SU-DHL-6 (cell line): ENCODE data around the gene CTNNA2.

ENCODE experiments used
- H2AFZ ChIP-seq: fragments of 200-600 bp; sonication (generic); 2 replicates; pipeline ENCODE4 v1.6.1; 2014; ENCODE audit warnings: low read depth, mild to moderate bottlenecking, moderate library complexity, mixed read lengths, antibody characterized with exemption, low read length; ENCODE audit not compliant: severe bottlenecking
- H3F3A ChIP-seq: fragments of 200-600 bp; shearing (Covaris generic); 2 replicates; pipeline ENCODE4 v1.6.0; 2016; ENCODE audit warnings: antibody characterized with exemption, mild to moderate bottlenecking; ENCODE audit not compliant: insufficient read depth
- H3K27ac ChIP-seq: fragments of 200-600 bp; sonication (generic); 2 replicates; pipeline ENCODE4 v1.5.1; 2016; ENCODE audit warnings: low read depth, mild to moderate bottlenecking, low read length, moderate library complexity, mixed read lengths
- H3K27me3 ChIP-seq: fragments of 200-600 bp; sonication (generic), shearing (Covaris generic); 2 replicates; pipeline ENCODE4 v1.6.0; 2014; ENCODE audit warnings: mild to moderate bottlenecking, low read length
- H3K36me3 ChIP-seq: fragments of 200-600 bp; sonication (generic); 2 replicates; pipeline ENCODE4 v1.6.1; 2014; ENCODE audit warnings: mild to moderate bottlenecking, low read length, mixed read lengths
- H3K4me2 ChIP-seq: fragments of 300-600, 200-600 bp; shearing (Covaris generic), sonication (generic); 2 replicates; pipeline ENCODE4 v1.6.0; 2014; ENCODE audit warnings: low read length, low read depth, mild to moderate bottlenecking; ENCODE audit not compliant: poor library complexity, severe bottlenecking
- H3K4me3 ChIP-seq: fragments of 200-600 bp; sonication (generic); 2 replicates; pipeline ENCODE4 v1.5.1; 2014; ENCODE audit warnings: antibody characterized with exemption, low read length, mild to moderate bottlenecking, mixed read lengths; ENCODE audit not compliant: insufficient read depth, poor library complexity, severe bottlenecking
- H3K79me2 ChIP-seq: fragments of 200-600 bp; sonication (generic); 2 replicates; pipeline ENCODE4 v1.6.1; 2014; ENCODE audit warnings: mild to moderate bottlenecking, low read length, moderate library complexity; ENCODE audit not compliant: insufficient read depth
- H3K9ac ChIP-seq: fragments of 200-600 bp; sonication (generic); 2 replicates; pipeline ENCODE4 v1.7.0; 2014; ENCODE audit warnings: mild to moderate bottlenecking, low read length
- H3K9me2 ChIP-seq: fragments of 200-600 bp; sonication (generic); replicated peaks from 2 replicates; pipeline ENCODE4 v1.6.1; 2014; ENCODE audit warnings: low read length; ENCODE audit not compliant: insufficient read depth
- H3K9me3 ChIP-seq: fragments of 200-600 bp; sonication (generic); 2 replicates; pipeline ENCODE4 v1.6.1; 2014; ENCODE audit warnings: low read length, mixed read lengths; ENCODE audit not compliant: insufficient read depth
- H4K20me1 ChIP-seq: fragments of 200-600 bp; sonication (generic); 2 replicates; pipeline ENCODE4 v1.6.1; 2014; ENCODE audit warnings: low read depth, mild to moderate bottlenecking, antibody characterized with exemption, low read length, moderate library complexity, mixed read lengths
- EZH2phosphoT487 ChIP-seq: fragments of 200-600 bp; sonication (generic), shearing (Covaris generic); conservative IDR thresholded peaks from 2 replicates; pipeline ENCODE4 v1.6.1; 2018; ENCODE audit warnings: mild to moderate bottlenecking, antibody characterized with exemption, low read length, moderate library complexity, mixed read lengths
- TF ChIP-seq, protein P1 (sequence below): fragments of 200-600 bp; sonication (generic); IDR thresholded peaks from one replicate; pipeline ENCODE4 v1.5.1; 2017; ENCODE audit warnings: antibody characterized with exemption, mild to moderate bottlenecking, low read length, moderate library complexity; ENCODE audit not compliant: insufficient read depth, poor library complexity, severe bottlenecking

CTNNA2 gene

GRCh38 chr2:79945653-79946445, 433.0 kb downstream of the CTNNA2 start:
- Histone ChIP-seq H3K36me3 (no peaks in the 10 kb centered on the region), H3K79me2 (no peaks in the 10 kb centered on the region), H2AFZ (no peak overlapping the region), H3K4me2 (no peak overlapping the region), H3K4me3 (no peak overlapping the region), H3K9ac (no peak overlapping the region), H4K20me1 (no peaks in the 10 kb centered on the region), H3K9me2 (no peaks in the 10 kb centered on the region; the same call in 1 of the 2 replicates), H3K27me3 (no peaks in the 10 kb centered on the region), H3K27ac (no peak overlapping the region), H3F3A (no peaks in the 10 kb centered on the region), H3K9me3 (no peaks in the 10 kb centered on the region)
- TF ChIP-seq EZH2phosphoT487 = no peak
- TF ChIP-seq, protein P1, sequence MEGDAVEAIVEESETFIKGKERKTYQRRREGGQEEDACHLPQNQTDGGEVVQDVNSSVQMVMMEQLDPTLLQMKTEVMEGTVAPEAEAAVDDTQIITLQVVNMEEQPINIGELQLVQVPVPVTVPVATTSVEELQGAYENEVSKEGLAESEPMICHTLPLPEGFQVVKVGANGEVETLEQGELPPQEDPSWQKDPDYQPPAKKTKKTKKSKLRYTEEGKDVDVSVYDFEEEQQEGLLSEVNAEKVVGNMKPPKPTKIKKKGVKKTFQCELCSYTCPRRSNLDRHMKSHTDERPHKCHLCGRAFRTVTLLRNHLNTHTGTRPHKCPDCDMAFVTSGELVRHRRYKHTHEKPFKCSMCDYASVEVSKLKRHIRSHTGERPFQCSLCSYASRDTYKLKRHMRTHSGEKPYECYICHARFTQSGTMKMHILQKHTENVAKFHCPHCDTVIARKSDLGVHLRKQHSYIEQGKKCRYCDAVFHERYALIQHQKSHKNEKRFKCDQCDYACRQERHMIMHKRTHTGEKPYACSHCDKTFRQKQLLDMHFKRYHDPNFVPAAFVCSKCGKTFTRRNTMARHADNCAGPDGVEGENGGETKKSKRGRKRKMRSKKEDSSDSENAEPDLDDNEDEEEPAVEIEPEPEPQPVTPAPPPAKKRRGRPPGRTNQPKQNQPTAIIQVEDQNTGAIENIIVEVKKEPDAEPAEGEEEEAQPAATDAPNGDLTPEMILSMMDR = no peak

DNA sequence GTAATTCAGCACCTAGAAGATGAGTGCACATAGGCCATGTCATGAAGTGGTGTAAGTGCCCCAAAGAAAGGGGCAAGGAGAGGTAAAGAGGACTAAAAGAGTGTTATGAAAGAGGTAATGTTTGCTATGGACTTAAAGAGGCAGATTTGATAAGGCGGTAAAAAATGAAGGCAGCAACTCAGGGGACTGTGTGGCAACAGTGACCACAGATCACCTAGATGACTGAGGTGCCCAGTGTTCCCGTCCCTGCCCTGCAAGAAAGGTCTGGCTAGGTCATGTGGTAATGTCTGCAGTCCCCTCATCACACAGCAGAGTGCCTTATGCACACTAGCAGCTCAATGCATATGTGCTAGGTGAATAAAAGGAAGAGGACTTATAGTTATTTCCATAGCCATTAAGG, 434.9 kb downstream of the CTNNA2 start:
- Histone ChIP-seq H3K79me2 (no peaks in the 10 kb centered on the region), H3K4me3 (no peak overlapping the region), H3K9me3 (no peaks in the 10 kb centered on the region), H3K27ac (no peak overlapping the region), H3K36me3 (no peaks in the 10 kb centered on the region), H3K27me3 (no peaks in the 10 kb centered on the region), H4K20me1 (no peaks in the 10 kb centered on the region), H2AFZ (no peak overlapping the region), H3K9ac (no peak overlapping the region), H3F3A (no peaks in the 10 kb centered on the region), H3K9me2 (no peaks in the 10 kb centered on the region; the same call in 1 of the 2 replicates), H3K4me2 (no peak overlapping the region)
- TF ChIP-seq, protein P1 = no peak
- TF ChIP-seq EZH2phosphoT487 = no peak

- Histone ChIP-seq H3K4me2 (no peak overlapping the region), H3K36me3 (no peaks in the 10 kb centered on the region), H3F3A (no peaks in the 10 kb centered on the region), H4K20me1 (no peaks in the 10 kb centered on the region), H3K9ac (no peak overlapping the region), H3K79me2 (no peaks in the 10 kb centered on the region), H3K27me3 (no peaks in the 10 kb centered on the region), H2AFZ (no peak overlapping the region), H3K9me3 (no peaks in the 10 kb centered on the region), H3K9me2 (no peaks in the 10 kb centered on the region; the same call in 1 of the 2 replicates), H3K4me3 (no peak overlapping the region), H3K27ac (no peak overlapping the region)
- TF ChIP-seq EZH2phosphoT487 = no peak
- TF ChIP-seq, protein P1 = no peak
Observed at GRCh38 chr2:79950526-79950925, 437.7 kb downstream of the CTNNA2 start.
